Kidney epithelial cell (primary cell): ENCODE data around the gene SEMA7A. TPM values are rescaled to one million over a fixed set of nuclear protein-coding genes. Genes with fewer than 3 reads are reported as not detected.

Experiments used
- DNase-seq: peaks from one replicate; pipeline ENCODE4 v3.0.0-alpha.2; 2010; ENCODE audit warnings: low read depth
- H3K27me3 ChIP-seq: 2 replicates; pipeline ENCODE4 v1.6.0; 2011; ENCODE audit warnings: low read length; ENCODE audit not compliant: control insufficient read depth, insufficient read depth
- H3K36me3 ChIP-seq: 2 replicates; pipeline ENCODE4 v1.5.1; 2011; ENCODE audit warnings: low read length; ENCODE audit not compliant: control insufficient read depth, insufficient read depth
- H3K4me3 ChIP-seq: 2 replicates; pipeline ENCODE4 v1.5.1; 2011; ENCODE audit warnings: low read depth, mild to moderate bottlenecking, control low read depth, low read length
- CTCF ChIP-seq: IDR thresholded peaks from 2 replicates; pipeline ENCODE4 v1.5.1; 2011; ENCODE audit warnings: mild to moderate bottlenecking, moderate library complexity, low read length, control low read depth, inconsistent platforms; ENCODE audit not compliant: insufficient read depth, poor library complexity, severe bottlenecking
- total RNA-seq: library from RNA; depleted of rRNA; stranded (reverse); fragments of >200 nt; gene quantifications from 2 replicates; pipeline ENCODE4 v1.2.3, GENCODE V29; 2015

Gene SEMA7A
- total RNA-seq, 1 donor from 2014 or later: 289 TPM

- no peaks in the 10 kb centered on the region for H3K27me3 ChIP-seq
- H3K36me3 ChIP-seq: no peaks in the 10 kb centered on the region
- no peak for TF ChIP-seq CTCF
- DNase-seq: no peak
- H3K4me3 ChIP-seq: no peak overlapping the region
Observed at GRCh38 chr15:74383286-74383685, 50.5 kb downstream of the SEMA7A start.

GRCh38 chr15:74382004-74382816, 51.5 kb downstream of the SEMA7A start:
- no peaks in the 10 kb centered on the region for H3K36me3 ChIP-seq
- TF ChIP-seq CTCF: peak; percentile 98
- DNase-seq: no peak
- no peak overlapping the region for H3K4me3 ChIP-seq
- no peaks in the 10 kb centered on the region for H3K27me3 ChIP-seq

- TF ChIP-seq CTCF: no peak
- DNase-seq: no peak
- Histone ChIP-seq H3K36me3 (no peaks in the 10 kb centered on the region), H3K4me3 (no peak overlapping the region), H3K27me3 (no peaks in the 10 kb centered on the region)
Observed at GRCh38 chr15:74381481-74381880, 52.3 kb downstream of the SEMA7A start.

GRCh38 chr15:74381190-74381453, 52.6 kb downstream of the SEMA7A start:
- TF ChIP-seq CTCF: no peak
- Histone ChIP-seq H3K36me3 (no peaks in the 10 kb centered on the region), H3K4me3 (no peak overlapping the region), H3K27me3 (no peaks in the 10 kb centered on the region)
- DNase-seq: no peak

GRCh38 chr15:74380361-74381189, 53.2 kb downstream of the SEMA7A start:
- no peak for DNase-seq

More at GRCh38 chr15:74380361-74381189, 53.2 kb downstream of the SEMA7A start:
- Histone ChIP-seq H3K4me3 (no peak overlapping the region), H3K27me3 (no peaks in the 10 kb centered on the region), H3K36me3 (no peaks in the 10 kb centered on the region)
- TF ChIP-seq CTCF: no peak
